Stomach smooth muscle (tissue), 2 donors: ENCODE data around the gene CRYZ.
A peak's percentile ranks its signal among the peaks of the same experiment; 100 is the strongest.
"Not testable (repeated sequence)": the region's sequence is repeated elsewhere in the genome, so short reads cannot be mapped to it uniquely, and the experiment has no call there.

ENCODE experiments used
- H3K27ac ChIP-seq: one replicate; pipeline ENCODE4 v1.7.0; 2013; ENCODE audit warnings: mild to moderate bottlenecking, low read length, inconsistent platforms
- H3K27me3 ChIP-seq, 2 donors: one replicate each; pipeline ENCODE4 v1.7.0; 2013; ENCODE audit warnings: low read length in 2 of 2; ENCODE audit not compliant: insufficient read depth in 2 of 2, control insufficient read depth in 1 of 2
- H3K36me3 ChIP-seq, 2 donors: one replicate each; pipeline ENCODE4 v1.7.0; 2013; ENCODE audit warnings: low read length in 2 of 2; ENCODE audit not compliant: control insufficient read depth in 2 of 2, insufficient read depth in 2 of 2
- H3K4me1 ChIP-seq: one replicate; pipeline ENCODE4 v1.7.0; 2013; ENCODE audit warnings: low read length; ENCODE audit not compliant: control insufficient read depth, insufficient read depth
- H3K4me3 ChIP-seq, 2 donors: one replicate each; pipeline ENCODE4 v1.7.0; 2013; ENCODE audit warnings: low read length in 2 of 2
- H3K9ac ChIP-seq, 2 donors: one replicate each; pipeline ENCODE4 v1.7.0; 2013; ENCODE audit warnings: low read length in 2 of 2, mild to moderate bottlenecking in 1 of 2
- H3K9me3 ChIP-seq, 2 donors: one replicate each; pipeline ENCODE4 v1.7.0; 2013; ENCODE audit warnings: low read length in 2 of 2; ENCODE audit not compliant: control insufficient read depth in 2 of 2
- donor health status: healthy.
- donor health status: Pancreatic carcinoma.

CRYZ gene

GRCh38 chr1:74681449-74681848, 51.4 kb downstream of the CRYZ start:
- Histone ChIP-seq H3K27me3 (no peaks in the 10 kb centered on the region), H3K27ac (no peak overlapping the region), H3K9ac (no peak overlapping the region), H3K4me3 (no peak overlapping the region), H3K36me3 (no peaks in the 10 kb centered on the region), H3K4me1 (no peaks in the 10 kb centered on the region), H3K9me3 (no peaks in the 10 kb centered on the region)

- H3K9me3 ChIP-seq = no peaks in the 10 kb centered on the region
- no peaks in the 10 kb centered on the region for H3K27me3 ChIP-seq
- no peak overlapping the region for H3K4me3 ChIP-seq
- no peak overlapping the region for H3K9ac ChIP-seq
- H3K4me1 ChIP-seq = no peaks in the 10 kb centered on the region
- no peak overlapping the region for H3K27ac ChIP-seq
- H3K36me3 ChIP-seq = no peaks in the 10 kb centered on the region
Measured at GRCh38 chr1:74681001-74681400, 51.8 kb downstream of the CRYZ start.

GRCh38 chr1:74679811-74680210, 53.0 kb downstream of the CRYZ start:
- Histone ChIP-seq H3K4me3 (no peak overlapping the region), H3K27me3 (no peaks in the 10 kb centered on the region), H3K9ac (no peak overlapping the region), H3K36me3 (no peaks in the 10 kb centered on the region), H3K9me3 (no peaks in the 10 kb centered on the region), H3K4me1 (no peaks in the 10 kb centered on the region), H3K27ac (no peak overlapping the region)

GRCh38 chr1:74677926-74678325, 54.9 kb downstream of the CRYZ start:
- Histone ChIP-seq H3K4me3 (no peak overlapping the region), H3K27ac (no peak overlapping the region), H3K4me1 (peaks cover 6% of the 10 kb centered on the region), H3K9ac (no peak overlapping the region), H3K36me3 (no peaks in the 10 kb centered on the region), H3K9me3 (no peaks in the 10 kb centered on the region), H3K27me3 (peaks cover 3 to 5% of the 10 kb centered on the region in 2 donors)

GRCh38 chr1:74674278-74675048, 58.4 kb downstream of the CRYZ start:
- Histone ChIP-seq H3K4me3 (peak overlapping the region in 1 of 2 donors; percentile 68), H3K36me3 (no peaks in the 10 kb centered on the region), H3K9ac (no peak overlapping the region), H3K27ac (no peak overlapping the region), H3K4me1 (peaks cover 6% of the 10 kb centered on the region), H3K9me3 (peaks cover 0 to 2% of the 10 kb centered on the region in 2 donors), H3K27me3 (peaks cover 3 to 5% of the 10 kb centered on the region in 2 donors)

- peaks cover 6% of the 10 kb centered on the region for H3K4me1 ChIP-seq
- no peaks in the 10 kb centered on the region for H3K36me3 ChIP-seq
- H3K27ac ChIP-seq = no peak within 1 kb of the TSS
- peaks cover 0 to 2% of the 10 kb centered on the region in 2 donors for H3K9me3 ChIP-seq
- peak within 1 kb of the TSS; percentile 68 to 71 for H3K4me3 ChIP-seq
- peaks cover 3 to 5% of the 10 kb centered on the region in 2 donors for H3K27me3 ChIP-seq
- peak within 1 kb of the TSS in 1 of 2 donors; percentile 42 for H3K9ac ChIP-seq
Measured at GRCh38 chr1:74673351-74674111, 59.3 kb downstream of the CRYZ start, which contains the start of gene ERICH3. Gene ERICH3 (minus strand): TSS chr1:74673792. CDS start chr1:74673519, 273 bp downstream.

GRCh38 chr1:74670866-74671265, 62.0 kb downstream of the CRYZ start:
- not testable (repeated sequence) for H3K9me3 ChIP-seq, H3K27me3 ChIP-seq, H3K9ac ChIP-seq, H3K4me1 ChIP-seq, H3K36me3 ChIP-seq, H3K27ac ChIP-seq, H3K4me3 ChIP-seq
